Superior temporal gyrus (tissue), 1 donor: ENCODE data around the gene CXCL5.
"Not testable (repeated sequence)": the region's sequence is repeated elsewhere in the genome, so short reads cannot be mapped to it uniquely, and the experiment has no call there.

Source experiments
- DNase-seq: peaks from one replicate; pipeline ENCODE4 v3.0.0-alpha.2; 2016; ENCODE audit errors: extremely low spot score

The CXCL5 gene

DNA sequence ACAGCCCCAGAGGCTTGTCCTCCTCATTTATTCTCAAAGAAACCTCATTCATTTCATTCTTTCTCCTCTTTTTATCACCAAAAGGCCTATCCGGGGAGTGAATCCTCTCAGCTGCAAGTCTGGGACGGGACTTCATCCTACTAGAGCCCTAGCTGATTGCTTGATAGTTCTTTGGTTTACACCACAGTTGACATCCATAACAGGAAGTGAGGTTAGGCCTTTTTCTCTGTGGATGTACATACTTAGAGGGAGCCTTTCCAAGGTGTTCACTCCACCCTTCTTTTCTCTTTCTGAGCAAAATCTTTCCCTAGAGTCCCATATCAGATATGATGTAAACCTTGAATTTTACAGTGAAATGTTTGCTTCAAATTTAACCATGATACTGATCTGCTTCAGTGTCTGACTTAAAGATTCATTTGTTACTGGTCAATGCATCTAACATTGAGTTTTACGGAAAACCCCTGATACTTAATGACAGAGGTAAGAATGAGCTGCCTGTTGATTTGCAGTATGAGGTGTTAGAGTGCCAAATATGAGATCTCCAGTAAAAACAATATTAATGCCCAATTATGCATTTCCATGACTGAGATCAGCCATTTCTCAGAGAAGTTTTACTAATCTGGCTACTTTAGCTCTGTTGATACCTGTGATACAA lies 16.8 kb upstream of the CXCL5 start:
- DNase-seq, result no peak

GRCh38 chr4:74014332-74014731 lies 15.9 kb upstream of the CXCL5 start:
- DNase-seq, result no peak

- no peak for DNase-seq
These were observed 14.8 kb upstream of the CXCL5 start for GRCh38 chr4:74013264-74013663.

DNA sequence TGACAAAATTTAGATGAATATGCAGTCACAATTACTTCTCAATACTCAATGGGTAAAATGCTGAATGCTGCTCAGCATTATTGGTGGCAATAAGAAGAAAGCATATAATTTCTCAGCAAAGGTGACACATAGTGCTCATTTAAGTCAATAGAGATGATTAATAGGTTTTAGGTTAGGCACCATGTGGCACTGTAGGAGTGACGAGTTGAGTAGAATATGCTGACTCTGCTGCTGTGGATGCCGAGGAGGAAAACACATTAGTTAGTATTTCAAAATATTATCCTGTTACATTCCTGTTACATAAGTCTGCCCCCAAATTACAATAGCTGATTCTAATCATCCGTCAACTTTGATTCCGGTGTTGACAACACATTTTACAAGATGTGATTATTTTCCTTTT lies 13.7 kb upstream of the CXCL5 start:
- DNase-seq, result no peak

- no peak for DNase-seq
These were observed 10.8 kb upstream of the CXCL5 start for GRCh38 chr4:74009307-74009706.

DNA sequence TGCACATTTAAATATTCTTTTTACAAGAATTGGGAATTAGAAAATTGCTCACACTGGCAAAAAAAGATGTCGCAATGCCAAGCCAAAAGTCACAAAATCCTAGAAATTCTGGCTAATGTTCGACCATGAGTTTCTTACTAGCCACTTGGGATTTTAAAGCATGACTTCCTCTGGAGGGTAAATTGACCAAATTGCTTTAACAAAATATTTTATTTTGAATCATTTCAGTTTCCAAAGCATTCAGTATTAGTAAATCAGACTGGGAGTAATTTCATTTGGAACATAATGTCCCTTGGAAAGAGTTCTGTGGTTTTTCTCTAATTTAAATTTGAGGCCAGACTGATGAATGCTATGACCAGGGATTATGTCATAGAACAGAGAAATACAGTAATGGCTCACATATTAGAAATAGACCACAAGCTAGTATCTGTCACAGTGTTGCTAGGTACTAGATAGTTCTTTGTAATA lies 7.6 kb upstream of the CXCL5 start:
- DNase-seq, result no peak

DNA sequence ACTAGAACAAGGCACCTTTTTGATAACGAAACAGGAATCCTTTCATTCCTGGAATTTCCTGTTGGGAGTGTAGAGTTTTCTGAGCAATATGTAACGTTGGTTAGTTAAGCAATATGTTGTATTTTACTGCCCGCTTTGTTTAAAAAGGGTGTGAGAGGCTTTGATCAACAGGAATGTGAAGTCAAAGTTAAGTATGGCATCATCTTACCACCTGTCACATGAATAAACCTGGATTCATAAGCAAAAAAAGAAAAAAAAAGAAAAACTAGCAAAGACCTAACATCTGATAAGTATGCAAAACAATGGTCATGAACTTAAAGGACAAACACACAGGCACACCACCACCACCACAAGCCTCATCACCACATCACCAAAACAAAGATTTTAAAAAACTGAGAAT lies 7.1 kb upstream of the CXCL5 start:
- DNase-seq, result no peak

DNA sequence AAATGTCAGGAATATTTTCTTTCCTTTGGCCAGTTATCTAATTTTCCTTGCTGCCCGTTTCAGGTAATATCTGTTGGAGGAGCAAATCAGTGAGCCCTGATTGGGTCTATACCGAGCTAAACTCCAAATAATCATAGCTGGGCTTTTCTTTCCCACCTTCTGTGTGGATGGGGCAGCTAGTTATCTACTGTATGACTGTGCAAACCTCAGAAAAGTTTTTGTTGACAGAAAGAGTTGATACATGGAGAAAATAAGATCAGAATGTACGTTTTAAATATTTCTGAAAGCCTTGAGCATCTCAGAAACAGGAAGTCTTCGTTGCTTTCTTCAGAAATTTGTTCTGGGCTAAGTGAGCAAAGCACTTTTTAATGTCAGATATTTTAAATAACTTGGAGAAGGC lies 6.2 kb upstream of the CXCL5 start:
- no peak for DNase-seq

GRCh38 chr4:74000301-74000700 lies 1.8 kb upstream of the CXCL5 start:
- no peak for DNase-seq

DNA sequence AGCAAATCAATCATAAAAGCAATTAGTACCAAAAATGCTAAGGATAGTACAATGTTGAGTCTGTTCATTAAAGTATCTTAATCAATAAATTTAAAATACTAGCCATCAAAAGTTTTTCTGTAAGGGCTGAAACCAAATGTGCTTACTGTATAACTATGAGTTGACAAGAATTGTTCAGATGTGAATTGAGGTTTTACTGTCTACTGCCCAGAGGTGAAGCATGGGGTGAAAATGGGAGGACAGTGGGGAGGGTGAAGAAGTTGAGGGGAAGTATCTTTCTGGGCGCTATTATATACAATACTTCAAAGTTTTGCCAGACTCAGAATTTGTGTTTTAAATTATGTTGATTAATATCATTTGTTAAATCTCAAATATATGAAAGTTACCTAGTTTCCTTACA lies 6.4 kb downstream of the CXCL5 start:
- DNase-seq, result no peak

- DNase-seq, result no peak
These were observed 6.8 kb downstream of the CXCL5 start for GRCh38 chr4:73991742-73992000.

DNA sequence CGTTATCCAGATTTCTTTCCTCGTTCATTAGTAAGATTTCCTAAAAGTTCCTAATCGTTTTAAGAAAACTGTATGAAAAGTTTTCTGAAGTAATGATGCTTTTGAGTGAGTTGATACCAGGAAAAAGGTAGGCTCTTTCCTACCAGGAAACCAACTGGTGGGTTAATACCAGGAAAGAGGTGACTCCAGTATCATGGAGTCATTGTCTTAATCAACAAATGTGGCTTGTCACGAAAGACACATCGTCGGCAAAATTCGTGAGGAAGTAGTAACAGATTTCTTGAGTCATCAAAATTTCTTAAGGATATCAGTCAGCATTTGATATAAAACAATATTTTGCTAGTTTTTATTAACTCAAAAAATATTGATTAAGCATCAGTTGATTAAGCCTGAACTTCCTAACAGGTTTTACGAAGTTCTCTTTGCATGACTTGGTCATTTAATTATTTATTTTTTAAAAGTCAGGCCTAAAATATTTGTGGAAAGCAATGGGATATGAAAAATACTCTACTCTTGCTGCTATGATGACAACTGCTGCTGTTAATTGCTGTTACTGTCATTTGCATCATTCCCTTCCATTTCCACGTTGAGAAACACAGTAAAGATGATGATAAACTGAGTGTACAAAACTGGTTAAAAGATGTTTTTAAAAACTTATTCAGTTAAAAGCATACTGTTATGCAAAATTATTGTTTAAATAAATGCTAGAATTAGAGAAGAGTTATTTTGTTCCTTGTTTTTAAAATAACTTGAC lies 7.3 kb downstream of the CXCL5 start:
- no peak for DNase-seq

DNA sequence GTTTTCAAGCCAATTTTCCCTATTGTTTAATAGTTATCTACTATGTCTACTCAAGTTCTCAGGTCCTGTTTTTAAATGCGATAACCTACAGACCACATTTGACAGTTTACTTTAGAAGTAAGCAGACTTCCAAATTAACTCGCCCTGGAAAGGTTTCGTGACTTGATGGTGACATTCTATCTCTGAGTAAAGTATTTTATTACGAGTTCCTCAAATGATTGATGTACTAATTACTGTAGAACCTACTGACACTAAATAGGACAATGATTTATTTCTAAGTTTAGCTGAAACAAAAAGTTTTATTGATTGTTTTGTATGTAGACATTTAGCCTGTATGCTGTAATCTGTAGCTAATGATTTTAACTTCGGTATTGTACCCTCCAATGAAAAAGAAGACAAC lies 8.5 kb downstream of the CXCL5 start:
- no peak for DNase-seq

DNA sequence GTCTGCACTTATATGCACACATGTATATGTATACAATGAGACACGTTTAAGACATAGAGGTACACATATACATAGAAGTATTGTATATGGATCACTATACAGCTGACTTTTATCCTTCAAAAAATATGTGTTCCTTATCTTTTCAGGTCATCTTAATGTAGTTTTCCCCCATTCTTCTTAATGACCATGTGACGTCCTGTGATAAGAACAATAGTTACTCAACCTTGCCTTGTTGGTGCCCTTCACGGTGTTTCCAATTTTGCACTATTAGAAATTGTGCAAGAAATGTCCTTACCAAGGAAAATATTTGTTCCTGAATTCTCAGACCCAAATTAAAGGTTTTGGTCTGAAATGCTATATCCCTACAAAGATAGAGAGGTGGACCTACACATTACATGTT lies 9.4 kb downstream of the CXCL5 start:
- DNase-seq, result no peak

GRCh38 chr4:73988061-73988460 lies 10.4 kb downstream of the CXCL5 start, which contains the start of gene PPBP:
Gene PPBP, minus strand, starts transcription at chr4:73988190. Its CDS starts 87 bp downstream, at chr4:73988103.
- no peak for DNase-seq

DNA sequence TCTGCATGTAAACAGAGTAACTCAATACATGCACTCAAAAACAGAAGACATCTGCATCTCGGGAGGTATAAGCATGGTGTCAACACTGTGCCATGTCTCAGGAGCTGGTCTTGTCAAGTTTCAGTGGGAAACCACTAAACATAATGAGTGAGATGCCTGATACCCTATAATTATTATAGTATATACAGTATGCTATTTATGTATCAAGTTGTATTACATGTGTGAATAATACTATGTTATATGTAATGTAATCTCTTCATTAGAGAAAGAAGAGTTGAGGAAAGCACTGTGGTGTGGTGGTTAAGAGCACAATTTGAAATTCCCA lies 13.0 kb downstream of the CXCL5 start:
- DNase-seq, result no peak

GRCh38 chr4:73984736-73985527 lies 13.5 kb downstream of the CXCL5 start:
- DNase-seq, result no peak

DNA sequence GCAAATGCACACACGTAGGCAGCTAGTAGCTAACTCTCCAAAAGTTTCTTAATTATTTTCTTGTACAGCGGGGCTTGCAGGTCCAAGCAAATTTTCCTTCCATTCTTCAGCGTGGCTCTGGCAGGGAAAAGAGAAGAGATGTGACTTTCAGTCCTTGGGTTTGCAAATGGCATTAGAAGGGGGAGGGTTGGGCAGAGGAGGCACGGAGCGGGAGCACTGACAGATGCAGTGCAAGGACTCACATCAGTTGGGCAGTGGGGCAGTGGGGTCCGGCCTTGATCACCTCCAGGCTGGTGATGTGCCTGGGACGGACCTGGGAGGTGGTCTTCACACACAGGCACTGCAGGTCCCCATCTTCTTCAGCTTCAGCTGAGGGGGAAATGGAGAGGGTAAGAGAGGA lies 17.3 kb downstream of the CXCL5 start:
- DNase-seq, result not testable (repeated sequence)

- no peak for DNase-seq
These were observed 19.0 kb downstream of the CXCL5 start for GRCh38 chr4:73979407-73979957.

GRCh38 chr4:73978886-73979285 lies 19.6 kb downstream of the CXCL5 start:
- DNase-seq, result no peak

GRCh38 chr4:73976716-73977115 lies 21.8 kb downstream of the CXCL5 start:
- DNase-seq, result no peak

DNA sequence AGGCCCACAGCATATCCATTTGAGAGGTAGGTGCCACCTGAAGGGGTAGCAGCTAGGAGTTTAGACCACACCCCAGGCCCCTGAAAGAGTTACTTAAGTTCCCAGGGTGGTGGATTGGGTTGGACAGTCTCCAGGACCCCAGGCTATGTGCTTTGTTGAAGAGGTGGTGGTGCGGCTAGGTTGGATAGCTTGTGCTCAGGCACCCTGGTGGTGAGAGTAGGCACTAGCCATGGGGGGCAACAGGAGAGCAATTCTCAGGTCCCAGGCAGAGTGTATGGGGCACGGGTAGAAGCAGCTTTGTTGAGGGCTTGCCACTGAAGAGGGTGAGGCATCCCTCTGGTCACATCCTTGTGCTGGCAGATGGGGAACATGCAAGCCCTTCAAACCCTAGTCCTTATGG lies 22.3 kb downstream of the CXCL5 start:
- DNase-seq, result no peak

GRCh38 chr4:73974352-73974751 lies 24.1 kb downstream of the CXCL5 start:
- no peak for DNase-seq
